GM19324 (cell line): Measurements from ENCODE around the gene GALE.

Experiments
- ATAC-seq: cut with Tn5 transposase; IDR thresholded peaks from one replicate; pipeline ENCODE4 v1.9.1; 2021; ENCODE audit warnings: mild to moderate bottlenecking, moderate library complexity; ENCODE audit not compliant: unreplicated experiment, low FRiP score

GALE gene

DNA sequence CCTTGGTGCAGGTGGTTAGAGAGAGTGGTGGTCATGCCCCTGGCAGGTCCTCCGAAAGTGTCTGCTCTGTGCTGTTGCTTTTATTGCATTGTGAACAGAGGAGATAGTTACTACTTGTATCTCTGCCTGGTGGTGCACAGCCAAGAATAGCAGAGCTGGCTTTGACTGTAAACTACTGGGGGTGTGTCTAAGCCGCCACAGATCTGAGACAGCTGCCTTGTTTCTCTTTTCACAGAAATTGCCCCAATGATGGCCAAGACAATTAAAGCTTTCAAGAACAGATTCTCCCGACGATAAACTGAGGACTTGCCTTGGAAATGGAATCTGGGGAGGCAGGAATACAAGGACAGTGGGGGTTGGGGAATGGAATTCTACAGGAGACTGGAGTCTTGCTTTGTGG is 41.3 kb downstream of the GALE start:
- ATAC-seq = no peak

DNA sequence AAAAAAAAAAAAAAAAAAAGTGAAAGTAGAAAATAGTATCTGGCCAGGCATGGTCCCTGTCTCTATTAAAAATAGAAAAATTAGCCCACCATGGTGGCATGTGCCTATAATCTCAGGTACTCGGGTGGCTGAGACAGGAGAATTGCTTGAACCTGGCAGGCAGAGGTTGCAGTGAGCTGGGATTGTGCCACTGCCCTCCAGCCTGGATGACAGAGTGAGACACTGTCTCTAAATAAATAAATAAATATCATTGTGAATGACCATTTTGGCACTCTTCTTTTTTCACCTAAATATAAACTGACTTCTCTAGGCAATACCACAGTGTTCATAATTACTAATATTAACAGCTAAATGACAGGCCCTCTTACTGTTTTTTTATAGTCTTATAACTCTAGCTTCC is 42.7 kb downstream of the GALE start:
- ATAC-seq = no peak

DNA sequence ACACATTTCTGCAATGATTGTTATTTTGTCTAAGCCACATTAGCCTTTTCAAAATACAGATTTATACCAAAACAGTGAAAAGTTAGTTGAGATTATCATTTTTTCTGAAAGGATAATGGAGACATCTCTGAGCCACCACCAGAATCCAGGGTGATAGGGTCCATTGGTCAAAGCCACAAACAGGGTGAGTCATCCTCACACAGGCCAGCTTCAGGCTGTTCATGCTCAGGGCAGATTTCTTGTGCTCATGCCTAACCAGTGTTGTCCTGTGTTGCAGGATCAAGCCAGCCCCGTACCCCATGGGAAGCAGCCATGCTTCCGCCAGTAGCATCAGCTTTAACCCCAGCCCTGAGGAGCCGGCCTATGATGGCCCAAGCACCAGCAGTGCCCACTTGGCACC is 43.9 kb downstream of the GALE start:
- ATAC-seq = no peak

DNA sequence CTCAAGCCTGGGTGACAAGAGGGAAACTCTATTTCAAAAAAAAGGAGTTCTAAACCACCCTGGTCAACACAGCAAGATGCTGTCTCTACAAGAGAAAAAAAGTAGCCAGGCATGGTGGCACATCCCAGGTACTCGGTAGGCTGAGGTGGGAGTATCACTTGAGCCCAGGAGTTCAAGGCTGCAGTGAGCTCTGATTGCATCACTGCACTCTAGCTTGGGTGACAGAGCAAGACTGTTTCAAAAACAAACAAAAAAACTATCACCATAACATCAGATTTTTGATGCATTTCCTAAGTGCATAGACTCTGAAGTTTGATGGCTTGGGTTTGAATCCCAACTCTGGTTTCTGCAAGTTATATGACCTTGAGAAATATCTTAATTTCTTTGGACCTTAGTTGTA is 47.6 kb downstream of the GALE start:
- no peak for ATAC-seq

DNA sequence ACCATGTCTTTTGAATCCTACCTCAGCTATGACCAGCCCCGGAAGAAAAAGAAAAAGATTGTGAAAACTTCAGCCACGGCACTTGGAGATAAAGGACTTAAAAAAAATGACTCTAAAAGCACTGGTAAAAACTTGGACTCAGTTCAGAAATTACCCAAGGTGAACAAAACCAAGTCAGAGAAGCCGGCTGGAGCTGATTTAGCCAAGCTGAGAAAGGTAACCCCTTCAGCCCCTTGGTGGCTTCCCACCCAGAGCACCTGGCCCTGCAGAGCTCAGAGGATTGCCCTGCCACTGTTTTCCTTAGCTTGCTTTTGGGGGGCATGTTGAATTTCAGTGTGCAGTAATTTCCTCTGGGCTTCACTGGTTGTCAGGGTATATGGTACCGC is 48.7 kb downstream of the GALE start:
- ATAC-seq = no peak

DNA sequence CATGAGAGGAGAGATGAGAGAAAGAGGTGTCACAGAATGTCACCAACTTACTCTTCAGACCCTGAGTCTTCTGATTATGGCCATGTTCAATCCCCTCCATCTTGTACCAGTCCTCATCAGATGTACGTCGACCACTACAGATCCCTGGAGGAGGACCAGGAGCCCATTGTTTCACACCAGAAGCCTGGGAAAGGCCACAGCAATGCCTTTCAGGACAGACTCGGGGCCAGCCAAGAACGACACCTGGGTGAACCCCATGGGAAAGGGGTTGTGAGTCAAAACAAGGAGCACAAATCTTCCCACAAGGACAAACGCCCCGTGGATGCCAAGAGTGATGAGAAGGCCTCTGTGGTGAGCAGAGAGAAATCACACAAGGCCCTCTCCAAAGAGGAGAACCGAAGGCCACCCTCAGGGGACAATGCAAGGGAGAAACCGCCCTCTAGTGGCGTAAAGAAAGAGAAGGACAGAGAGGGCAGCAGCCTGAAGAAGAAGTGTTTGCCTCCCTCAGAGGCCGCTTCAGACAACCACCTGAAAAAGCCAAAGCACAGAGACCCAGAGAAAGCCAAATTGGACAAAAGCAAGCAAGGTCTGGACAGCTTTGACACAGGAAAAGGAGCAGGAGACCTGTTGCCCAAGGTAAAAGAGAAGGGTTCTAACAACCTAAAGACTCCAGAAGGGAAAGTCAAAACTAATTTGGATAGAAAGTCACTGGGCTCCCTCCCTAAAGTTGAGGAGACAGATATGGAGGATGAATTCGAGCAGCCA is 49.3 kb downstream of the GALE start:
- no peak for ATAC-seq

DNA sequence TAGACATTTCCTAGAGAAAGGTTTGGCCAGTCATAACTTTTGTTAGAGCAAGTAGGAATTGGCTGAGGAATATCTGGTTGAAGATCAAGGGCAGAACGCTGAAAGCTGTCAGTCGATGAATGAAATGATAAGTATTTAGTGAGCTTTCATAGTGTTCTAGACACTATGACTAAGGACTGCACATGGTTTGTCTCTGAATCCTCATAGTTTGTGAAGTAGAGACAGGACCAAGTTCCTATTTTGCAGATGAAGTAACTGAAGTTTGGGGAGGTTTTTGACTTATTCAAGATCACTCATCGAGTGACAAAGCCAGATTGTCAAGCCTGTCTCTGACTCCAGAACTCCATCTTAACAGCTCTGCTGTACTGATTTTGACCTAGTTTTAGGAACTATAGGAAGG is 52.5 kb downstream of the GALE start:
- no peak for ATAC-seq
